ENCODE measurements around the gene ALDH8A1.

ALDH8A1 gene

GRCh38 chr6:134950482-134950881, 581 bp upstream of the ALDH8A1 start:
- no peak for DNase-seq

DNA sequence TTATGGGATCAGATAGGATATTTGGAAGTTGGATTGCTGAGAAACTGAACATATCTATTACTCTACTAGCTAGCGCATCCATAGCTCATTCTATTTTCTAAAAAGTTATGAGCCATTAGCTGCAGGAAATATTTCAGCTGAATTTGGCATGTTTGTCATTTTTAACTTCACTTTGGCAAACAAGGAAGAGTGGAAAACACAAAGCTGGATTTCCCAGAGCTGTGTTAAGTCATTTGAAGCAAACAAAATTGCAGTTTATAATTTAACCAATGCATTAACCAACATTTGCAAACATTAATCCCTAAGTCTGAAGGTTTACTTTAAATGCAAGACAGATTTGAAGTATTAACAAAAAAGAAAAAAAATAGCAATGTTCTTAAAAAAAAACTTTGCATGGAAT, 1.2 kb downstream of the ALDH8A1 start:
- DNase-seq = no peak

DNA sequence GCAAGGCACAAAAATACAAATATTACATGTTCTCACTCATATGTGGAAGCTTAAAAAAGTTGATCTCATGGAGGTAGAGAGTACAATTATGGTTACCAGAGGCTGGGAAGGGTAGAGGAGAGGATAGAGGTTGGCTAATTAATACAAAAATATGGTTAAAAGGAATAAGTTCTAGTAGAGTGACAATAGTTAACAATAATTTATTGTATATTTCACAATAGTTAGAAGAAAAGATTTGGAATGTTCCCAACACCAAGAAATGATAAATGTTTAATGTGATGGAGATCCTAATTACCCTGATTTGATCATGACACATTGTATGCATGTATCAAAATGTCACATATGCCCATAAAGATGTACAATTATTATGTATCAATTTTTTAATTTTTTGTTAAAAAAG, 1.8 kb downstream of the ALDH8A1 start:
- DNase-seq = no peak

DNA sequence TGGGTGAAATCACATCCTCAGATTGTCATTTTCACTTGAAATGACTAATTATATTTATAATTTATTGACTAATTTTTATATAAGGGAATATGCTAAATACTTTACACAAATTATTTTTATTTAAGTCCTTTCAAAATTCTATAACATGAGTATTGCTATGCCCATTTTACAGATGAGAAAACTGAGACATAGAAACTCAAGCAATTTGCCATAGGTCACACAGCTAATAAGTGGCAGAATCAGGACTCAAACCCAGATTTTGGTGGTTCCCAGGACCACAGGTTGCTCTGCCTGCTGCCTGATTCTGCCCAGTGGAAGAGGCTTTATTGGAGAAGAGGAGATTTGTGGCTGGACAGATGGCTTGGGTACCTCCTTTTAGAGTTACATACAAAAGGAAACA, 4.9 kb downstream of the ALDH8A1 start:
- no peak for DNase-seq

DNA sequence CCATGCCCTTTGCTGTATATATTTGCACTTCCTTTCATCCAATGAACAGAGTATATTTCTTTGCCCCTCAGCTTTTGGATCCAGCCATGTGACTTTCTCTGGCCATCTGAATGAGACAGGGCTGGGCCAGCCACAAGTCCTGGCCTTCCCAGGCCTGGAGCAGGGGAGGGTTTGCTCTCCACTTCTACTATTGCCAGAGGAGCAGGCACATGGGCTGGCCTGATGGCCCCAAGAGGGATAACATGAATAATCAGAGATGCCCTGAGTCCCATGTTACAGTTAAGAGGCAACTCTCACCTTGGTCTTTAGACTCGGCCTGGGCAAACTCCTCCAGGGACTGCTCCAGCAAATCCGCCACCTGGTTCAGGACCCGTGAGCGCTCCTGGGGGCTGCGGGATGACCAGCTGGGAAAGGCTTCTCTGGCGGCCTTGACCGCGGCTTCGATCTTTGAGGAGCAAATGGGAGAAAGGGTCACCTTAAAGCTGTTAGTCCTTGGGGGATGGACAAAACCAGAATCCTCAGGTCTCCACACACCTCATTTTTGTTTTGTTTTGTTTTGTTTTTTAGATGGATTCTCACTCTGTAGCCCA, 6.3 kb downstream of the ALDH8A1 start:
- no peak for DNase-seq

DNA sequence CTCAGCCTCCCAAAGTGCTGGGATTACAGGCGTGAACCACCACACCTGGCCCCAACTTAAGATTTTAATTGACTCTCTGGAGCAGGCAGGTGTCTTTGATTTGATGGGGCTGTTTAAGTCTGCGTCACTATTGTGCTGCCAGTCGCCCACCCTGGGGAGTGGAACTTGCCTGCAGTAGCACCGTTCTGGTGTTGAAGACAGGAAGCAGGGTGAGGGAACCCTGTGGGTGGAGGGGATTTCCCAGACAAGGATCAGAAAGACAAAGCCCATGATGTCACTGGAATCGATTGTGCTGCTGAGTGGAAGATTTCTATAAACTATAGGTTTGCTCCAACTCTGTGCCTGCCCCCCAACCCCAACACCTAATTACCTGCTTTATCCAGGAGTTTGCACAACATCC, 11.0 kb downstream of the ALDH8A1 start:
- peak; percentile 71 to 76 (median 72) for DNase-seq

DNA sequence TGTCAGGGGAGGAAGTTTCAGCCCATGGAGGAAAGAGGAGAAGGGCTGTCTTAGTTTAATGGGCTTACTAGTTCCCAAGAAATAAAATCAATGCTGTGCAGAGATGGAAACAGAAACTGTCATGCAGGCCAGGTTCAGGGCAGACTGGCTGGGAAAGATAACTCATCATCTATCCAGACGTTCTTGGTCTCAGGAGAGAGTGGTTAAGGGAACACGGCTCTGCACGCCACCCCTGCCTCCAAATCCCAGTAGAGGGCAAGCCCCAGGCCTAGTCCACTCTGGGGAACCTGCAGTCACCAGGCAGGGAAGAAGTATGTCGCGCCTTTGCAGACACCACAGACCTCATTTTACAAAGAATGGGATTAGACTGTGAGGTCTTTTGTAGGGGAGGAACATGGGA, 12.5 kb downstream of the ALDH8A1 start:
- no peak for DNase-seq

DNA sequence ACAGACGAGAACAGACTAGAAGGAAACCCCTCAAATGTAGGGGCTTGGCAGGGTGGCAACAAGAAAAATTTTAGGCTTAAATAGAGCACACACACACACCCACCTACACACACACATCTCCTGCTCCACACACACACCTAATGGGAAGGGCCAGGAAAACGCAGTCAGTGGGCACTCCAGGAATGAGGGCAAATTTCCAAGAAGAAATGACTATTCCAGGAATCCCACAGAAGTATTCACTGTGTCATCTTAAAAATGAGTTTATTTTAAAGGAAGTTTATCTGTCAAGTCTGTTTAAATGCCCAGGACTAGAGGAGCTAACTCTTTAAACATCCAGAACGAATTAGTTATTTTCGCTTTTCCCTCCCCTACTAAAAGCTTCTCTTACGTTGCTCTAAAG, 13.0 kb downstream of the ALDH8A1 start:
- DNase-seq = no peak

GRCh38 chr6:134936476-134936875, 13.4 kb downstream of the ALDH8A1 start:
- DNase-seq = no peak

DNA sequence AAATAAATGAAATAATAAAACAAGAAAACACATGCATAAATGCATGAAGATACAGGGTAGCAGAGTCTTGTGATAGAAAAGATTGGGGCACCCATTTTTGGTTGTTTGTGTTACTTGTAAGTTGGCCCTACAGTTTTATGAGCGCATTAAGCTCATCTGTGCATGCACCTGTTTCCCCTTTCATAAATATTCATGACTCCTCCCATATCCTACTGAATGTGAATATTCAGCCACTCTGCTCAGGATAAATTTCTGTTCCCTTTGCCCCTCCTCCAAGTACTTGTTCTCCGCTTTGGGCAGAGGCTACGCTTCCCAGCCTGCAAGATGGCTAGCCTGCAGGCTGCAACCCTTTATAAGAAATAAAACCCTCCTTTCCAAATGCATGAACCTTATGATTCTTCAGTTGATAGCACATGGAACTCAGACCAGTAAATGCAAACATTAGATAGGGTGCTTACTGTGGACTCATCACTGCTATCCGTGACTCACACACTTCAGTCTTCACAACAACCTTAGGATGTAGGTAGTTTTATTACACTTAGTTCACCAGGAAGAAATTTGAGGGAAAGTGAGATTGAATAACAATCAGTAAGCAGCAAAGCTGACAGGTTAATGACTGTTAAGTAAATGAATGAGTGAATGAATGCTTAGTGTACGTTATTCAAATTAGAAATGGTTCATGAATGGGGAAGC, 15.0 kb downstream of the ALDH8A1 start:
- DNase-seq = no peak

DNA sequence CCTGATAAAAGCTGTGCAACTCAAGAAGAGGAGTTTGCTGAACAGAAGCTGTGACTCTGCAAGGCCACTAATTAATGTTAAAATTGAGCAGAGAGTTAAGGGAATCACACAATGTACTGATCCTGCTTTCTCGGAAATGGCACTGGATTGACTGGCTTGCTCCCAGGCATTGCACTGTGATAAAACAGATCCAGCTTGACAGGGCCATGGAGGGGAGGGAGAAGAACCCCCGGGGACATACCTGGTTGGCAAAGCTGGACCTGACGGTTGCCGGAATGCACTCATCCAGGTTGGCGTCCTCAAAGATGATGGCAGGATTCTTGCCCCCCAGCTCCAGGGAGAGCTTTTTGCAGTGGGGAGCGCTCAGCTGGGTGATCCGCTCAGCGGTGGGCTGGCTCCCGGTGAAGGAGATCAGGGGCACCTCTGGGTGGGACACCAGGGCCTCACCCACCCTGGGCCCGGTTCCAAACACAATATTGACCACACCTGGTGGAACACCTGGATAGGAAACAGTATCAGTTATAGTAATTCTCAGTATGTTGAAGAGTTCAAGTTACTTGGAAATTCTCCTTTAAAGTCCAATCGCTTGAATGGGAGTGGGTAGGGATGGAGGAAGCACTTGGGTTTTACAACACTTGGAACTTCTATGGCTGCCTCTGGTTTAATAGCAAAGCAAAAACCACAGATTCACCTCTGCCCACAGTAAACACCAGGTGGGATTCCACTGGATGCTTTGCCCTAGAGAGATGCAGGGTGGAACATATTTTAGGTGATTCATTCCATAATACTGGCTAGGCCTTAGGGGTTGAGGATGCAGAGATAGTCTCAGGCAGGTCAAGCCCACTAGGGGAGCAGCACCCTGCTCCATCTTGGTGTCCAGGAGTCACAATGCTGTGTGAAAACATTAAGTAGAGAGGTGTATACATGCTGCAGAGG, 17.1 kb downstream of the ALDH8A1 start:
- no peak for DNase-seq

- no peak for DNase-seq
Measured at GRCh38 chr6:134932098-134932497, 17.8 kb downstream of the ALDH8A1 start.

DNA sequence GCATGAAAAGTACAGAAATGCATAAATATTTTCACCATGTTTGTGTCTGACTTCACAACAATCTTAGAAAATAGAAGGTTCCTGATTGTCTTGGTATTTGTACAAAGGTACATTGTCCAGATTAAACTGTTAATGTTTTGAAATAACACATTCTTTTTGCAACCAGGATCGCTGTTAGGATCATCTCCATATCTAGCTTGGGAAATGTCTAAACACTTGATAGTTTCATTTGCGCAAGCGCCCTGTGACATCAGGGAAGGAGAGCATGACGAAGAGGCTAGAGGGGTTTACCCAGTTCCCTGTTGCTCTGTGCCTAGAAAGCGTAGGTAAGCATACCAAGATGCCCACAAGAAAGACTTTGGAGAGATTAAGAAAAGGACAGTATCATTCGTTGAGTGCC, 19.4 kb downstream of the ALDH8A1 start:
- peak; percentile 21 to 28 (median 21) for DNase-seq

- DNase-seq = no peak
Measured at GRCh38 chr6:134928151-134928900, 21.6 kb downstream of the ALDH8A1 start.

- peak in 1 of 3 donors; percentile 5 for DNase-seq
Measured at GRCh38 chr6:134925800-134926199, 24.1 kb downstream of the ALDH8A1 start.

DNA sequence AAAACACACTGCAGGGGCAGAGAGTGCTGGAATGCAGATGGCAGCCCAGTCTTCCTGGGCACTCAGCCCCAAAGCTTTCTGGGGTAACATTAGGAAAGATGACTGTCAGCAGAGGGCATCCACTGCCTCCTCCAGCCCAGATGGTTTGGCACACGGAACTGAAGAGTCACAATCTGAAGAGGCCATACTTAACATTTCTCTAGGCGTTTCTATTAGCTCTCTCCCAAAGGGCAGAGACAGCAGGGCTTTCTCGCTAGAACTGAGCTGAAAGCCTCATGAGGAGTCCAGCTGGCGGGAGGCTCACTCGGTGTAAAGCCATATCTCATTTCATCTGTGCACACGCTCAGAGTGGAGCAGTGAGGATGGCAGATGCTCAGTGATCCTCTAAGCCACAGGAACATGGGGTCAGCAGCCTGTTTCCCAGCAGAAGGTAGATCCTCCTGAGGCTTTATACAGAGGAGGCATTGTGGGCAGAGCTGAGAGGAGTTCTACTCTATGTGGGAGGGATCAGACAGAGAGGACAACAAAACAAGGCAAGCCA, 28.1 kb downstream of the ALDH8A1 start:
- DNase-seq = no peak

DNA sequence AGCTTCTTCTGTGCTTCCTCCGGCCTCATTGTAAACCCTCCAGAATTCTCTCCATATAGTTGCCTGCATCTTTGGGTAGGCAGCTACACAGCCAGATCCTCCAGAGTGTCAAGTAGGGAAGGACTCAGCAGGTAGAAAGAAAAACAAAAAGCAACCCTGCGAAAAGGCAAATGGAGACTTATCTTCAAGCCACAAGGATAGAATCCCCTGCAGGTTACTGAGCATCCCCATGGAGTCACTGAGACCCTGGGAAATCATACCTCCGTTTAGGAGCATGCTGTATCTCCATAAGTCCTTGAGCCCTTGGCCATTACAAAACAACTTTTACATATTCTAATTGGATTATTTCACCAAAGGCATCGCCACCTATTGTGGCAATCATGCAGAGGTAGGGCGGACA, 28.6 kb downstream of the ALDH8A1 start:
- no peak for DNase-seq

DNA sequence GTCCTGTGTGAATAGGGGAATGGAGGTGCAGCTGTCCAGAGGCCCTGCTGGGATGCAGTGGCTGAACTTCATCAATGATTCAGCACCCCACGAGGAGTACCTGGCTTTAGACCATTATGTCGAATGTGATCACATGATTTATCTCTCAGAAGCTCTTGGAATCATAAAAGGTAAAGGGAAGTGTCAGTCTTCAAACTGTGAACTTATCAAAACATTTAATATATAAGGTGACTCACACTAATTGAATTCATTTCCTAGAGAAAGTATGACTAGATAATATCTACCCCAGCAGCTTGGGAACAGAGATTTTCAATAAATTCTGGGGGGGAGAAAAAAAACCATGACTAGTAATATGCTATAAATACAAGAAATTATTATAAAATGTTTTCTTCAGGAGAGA, 29.5 kb downstream of the ALDH8A1 start:
- no peak for DNase-seq

GRCh38 chr6:134918418-134918961, 31.4 kb downstream of the ALDH8A1 start:
- DNase-seq = no peak

DNA sequence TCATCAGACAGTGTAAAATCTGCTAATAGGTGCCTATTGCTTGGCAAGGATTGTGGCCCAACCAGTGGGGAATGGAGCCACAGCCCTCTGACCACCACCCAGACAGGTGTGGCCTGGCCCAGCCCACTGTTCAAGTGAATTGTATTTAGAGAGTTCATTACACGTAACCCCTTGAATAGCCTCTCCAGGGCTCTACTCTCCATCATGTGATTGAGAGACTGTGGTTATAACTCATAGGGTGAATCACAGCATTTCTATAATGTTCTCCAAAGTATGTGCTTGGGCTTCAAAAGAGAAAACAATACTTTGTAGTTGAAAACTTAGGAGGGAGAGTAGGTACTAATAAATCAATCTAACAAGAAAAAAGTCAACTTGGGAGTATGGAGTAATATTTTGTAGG, 38.4 kb downstream of the ALDH8A1 start:
- DNase-seq = no peak

DNA sequence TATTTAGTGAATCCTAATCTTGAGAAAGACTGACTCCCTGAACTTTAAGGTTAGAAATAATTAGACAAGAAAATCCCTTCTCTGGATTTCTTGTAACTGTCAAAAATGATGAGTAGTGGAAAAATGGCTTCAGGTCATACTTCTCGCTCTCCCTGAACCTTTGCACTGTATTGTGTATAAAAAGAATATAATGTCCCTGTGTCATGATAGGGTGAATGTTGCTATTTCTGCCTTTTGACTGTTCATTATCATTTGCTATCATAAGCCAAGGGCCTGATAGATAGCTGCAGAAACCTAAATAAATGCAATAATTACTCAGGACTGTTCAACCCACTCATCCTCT, 39.3 kb downstream of the ALDH8A1 start:
- DNase-seq = no peak

Measured in suppressor macrophage treated with lipopolysaccharide for 1 hour (primary cell).